Tibial nerve (tissue), 4 donors: ENCODE results near the gene SHROOM3.

Experiments
- EP300 ChIP-seq, 2 donors: sonication (generic); formaldehyde crosslinking; IDR thresholded peaks; one replicate each; pipeline ENCODE4 v1.6.1; 2017; ENCODE audit warnings: antibody characterized with exemption in 2 of 2, mild to moderate bottlenecking in 1 of 2
- POLR2A ChIP-seq, 2 donors: fragments of 450-650 bp; IDR thresholded peaks; one replicate each; pipeline ENCODE4 v1.6.1; 2017; ENCODE audit warnings: antibody characterized with exemption in 2 of 2, mild to moderate bottlenecking in 2 of 2, moderate library complexity in 2 of 2
- TF ChIP-seq, protein P1 (sequence below), 5 experiments: fragments of 200-600 bp in 3 of 5; fragments of 450-650 bp in 2 of 5; sonication (generic) in 3 of 5; IDR thresholded peaks; one replicate each; pipeline ENCODE4 v1.5.1; 2016 to 2019; ENCODE audit warnings: antibody characterized with exemption in 5 of 5, mild to moderate bottlenecking in 3 of 5, moderate library complexity in 2 of 5

DNA sequence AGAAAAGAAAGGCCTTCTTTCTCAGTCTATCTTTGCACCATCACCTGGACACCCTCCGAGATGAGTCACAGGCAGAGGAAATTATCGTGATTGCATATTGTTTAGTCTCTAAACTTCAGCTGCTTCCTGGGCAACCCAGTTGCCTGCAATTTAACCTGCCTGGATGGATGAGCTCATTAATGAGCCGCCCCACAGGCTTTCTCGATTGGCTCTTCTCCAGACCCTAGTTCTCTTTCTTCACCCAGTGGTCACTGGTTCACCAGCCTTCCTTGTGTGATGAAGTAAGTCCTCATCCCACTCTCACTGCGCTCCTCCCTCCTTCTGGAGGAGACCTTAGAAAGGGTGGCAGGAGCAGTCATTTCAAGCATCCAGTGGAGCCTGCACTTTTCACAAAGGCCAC, 368.5 kb downstream of the SHROOM3 start:
- TF ChIP-seq, protein P1, sequence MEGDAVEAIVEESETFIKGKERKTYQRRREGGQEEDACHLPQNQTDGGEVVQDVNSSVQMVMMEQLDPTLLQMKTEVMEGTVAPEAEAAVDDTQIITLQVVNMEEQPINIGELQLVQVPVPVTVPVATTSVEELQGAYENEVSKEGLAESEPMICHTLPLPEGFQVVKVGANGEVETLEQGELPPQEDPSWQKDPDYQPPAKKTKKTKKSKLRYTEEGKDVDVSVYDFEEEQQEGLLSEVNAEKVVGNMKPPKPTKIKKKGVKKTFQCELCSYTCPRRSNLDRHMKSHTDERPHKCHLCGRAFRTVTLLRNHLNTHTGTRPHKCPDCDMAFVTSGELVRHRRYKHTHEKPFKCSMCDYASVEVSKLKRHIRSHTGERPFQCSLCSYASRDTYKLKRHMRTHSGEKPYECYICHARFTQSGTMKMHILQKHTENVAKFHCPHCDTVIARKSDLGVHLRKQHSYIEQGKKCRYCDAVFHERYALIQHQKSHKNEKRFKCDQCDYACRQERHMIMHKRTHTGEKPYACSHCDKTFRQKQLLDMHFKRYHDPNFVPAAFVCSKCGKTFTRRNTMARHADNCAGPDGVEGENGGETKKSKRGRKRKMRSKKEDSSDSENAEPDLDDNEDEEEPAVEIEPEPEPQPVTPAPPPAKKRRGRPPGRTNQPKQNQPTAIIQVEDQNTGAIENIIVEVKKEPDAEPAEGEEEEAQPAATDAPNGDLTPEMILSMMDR (IDR thresholded peaks at IDR 0.05) = no peak
- TF ChIP-seq EP300 (IDR thresholded peaks at IDR 0.05) (no peak), POLR2A (IDR thresholded peaks at IDR 0.05) (no peak)
